ENCODE data around the gene ATP10A.
A peak's percentile ranks its signal among the peaks of the same experiment; 100 is the strongest.

Gene ATP10A

DNA sequence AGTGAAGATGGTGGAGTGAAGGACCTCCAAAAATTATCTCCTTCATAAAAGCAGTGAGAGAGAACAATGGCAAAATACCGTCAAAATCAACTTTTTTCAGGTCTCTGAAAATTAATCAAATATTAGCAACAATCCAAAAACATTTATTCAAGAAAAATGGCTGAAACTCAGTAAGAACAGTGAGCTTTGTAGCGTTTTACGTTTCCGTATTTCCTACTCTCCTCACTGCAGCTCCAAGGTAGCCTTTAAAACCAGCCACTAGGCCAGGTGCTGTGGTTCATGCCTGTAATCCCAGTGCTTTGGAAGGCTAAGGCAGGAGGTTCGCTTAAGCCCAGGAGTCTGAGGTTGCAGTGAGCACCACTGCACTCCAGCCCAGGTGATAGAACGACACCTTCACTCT, 38.5 kb downstream of the ATP10A start:
- no peak for DNase-seq

DNA sequence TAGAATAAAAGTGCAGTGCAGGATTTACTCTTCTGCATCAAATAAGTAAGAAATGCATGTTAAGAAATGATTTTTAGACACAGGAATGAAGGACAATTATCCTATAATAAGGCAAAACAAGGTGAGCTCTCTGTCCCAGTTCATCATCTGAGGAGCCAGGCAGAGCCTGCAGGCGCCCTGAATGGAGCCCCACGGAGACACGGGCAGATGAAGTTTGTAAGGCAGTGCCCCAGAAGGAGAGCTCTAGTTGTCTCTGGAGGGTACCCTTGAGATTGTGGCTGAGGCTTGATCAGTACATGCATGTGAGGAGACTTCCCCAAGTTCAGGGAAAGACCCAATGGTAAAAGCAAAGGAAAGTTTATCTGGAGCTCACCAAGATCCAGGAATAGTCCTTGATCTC, 50.3 kb downstream of the ATP10A start:
- DNase-seq: no peak

DNA sequence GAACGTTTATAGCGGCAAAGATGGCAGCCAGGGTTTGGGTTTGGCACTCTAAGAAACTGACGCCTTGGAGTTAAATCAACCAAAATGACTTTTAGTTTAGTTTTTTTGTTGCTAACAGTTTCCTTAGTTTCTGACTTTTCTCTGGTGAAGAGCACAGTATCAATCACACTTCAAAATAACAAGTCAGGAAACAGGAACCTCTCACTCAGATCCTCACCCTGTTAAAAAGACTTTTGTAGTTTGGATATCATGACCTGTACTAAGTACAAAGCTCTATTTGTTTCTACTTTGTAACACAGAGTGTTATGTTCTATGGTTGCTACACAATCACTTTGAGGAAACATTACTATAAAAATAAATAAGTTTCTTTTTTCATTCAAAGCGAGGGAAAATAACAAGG, 51.1 kb downstream of the ATP10A start:
- DNase-seq: no peak

DNA sequence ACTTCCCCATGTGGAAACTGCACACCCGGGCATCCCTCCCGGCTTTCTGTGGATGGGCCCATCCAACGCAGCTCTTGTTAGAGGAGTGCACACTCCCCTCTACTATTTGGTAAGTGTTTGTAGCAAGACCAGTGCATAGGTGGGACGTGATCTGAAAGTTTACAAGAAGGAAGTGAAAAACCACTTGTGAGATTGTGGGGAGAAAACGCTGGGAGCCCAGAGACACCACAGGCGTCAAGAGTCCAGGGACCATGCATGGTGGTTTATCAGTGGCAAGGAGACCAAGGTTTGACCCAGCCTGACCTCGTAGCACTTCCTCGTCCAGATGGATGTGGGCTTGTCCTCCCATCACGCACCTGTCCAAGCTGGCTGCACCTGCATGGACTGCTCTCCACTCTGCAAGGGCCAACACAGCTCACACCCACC, 51.6 kb downstream of the ATP10A start:
- DNase-seq: no peak

DNA sequence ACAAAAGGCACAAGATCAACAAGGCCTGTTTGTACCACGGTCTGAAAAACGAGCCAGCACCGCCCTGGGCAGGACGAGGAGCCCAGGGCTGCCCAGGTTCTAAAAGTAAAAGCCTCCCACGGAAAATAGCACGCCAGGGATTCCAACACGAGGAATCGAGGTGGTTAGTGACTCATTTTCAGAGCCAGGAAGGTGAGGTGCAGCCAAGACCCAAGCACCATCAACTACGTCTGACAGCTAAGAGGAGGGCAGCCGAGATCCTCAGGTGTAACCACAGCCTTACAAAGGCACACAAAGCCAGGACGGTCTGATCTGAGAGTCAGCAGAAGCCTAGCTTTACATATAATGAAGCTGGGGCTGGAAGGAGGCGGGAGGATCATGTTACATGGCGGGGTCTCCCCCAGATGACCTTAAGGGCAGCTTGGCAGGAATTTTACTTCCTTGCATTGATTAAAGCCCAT, 52.5 kb downstream of the ATP10A start:
- DNase-seq: no peak

DNA sequence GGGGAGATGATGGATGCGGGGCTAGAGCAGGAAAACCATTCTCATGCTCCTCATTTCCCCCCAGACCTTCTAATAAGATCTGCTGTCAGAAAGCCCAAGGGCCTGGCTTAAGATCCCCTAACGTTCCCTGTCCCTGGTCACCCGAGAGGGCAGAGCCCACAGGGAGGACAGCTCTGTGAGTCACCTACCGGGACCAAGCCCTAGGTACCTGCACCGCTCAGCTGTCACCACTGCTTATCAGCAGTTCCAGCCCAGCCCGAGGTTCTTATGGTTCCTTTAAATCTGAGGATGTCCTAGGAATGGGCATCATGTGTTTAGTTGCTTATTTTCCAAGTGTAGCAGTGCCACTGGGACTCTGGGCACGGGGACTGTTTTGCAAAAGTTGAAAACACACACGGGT, 53.0 kb downstream of the ATP10A start:
- DNase-seq: no peak

DNA sequence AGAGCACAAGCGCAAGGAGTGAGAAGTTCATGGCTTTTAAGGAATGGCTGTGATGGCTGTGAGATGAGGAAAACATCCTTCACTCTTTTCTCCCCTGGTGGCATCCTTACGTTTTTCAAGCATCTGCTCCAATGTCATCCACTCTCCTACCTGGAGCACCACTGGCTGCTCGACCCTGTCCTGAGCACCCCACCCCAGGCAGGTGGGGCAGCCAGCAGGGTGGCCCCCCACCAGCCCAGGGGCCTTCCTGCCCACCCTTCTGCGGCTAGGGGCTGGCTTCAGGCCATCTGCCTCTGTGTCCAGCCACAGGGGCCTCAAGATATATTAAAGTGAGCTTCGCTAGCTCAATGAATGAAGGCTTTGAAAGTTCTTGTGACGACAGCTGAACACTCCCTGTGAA, 56.1 kb downstream of the ATP10A start:
- DNase-seq: no peak

DNA sequence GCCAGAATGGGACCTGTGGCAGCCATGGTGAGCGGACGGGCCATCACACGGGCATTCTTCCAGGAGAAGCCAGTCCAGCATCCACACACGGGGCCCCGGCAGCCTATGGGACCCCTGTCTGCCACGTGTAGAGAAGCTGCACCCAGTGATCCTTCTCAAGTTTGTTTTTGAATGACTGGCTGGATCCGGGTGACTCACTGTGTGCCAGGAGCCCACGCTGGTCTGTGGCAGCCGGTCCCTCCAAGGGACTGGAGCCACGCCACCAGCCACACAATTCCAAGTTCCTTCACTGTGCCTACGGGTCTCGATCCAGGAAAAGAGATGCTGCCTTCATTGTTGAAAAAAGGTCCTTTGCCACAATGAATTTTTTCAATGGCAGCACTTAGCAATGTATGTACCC, 58.1 kb downstream of the ATP10A start:
- no peak for DNase-seq

DNA sequence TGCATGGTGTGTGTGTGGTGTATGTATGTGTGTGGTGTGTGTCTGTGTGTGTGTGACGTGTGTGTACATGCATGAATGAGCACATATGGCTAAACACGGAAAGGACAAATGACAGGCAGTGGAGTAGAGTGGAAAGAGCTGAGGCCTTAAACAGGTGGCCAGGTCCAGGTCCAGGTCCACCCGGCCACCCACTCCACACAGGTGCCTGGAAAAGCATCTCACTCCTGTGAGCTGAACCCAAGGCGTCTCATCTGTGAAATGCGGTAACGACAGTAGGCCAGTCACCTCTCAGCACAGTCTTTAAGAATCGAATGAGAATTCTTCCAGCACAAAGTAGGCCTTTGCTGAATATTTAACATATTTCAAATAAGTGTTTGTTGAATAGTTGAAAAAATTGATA, 58.7 kb downstream of the ATP10A start:
- no peak for DNase-seq

DNA sequence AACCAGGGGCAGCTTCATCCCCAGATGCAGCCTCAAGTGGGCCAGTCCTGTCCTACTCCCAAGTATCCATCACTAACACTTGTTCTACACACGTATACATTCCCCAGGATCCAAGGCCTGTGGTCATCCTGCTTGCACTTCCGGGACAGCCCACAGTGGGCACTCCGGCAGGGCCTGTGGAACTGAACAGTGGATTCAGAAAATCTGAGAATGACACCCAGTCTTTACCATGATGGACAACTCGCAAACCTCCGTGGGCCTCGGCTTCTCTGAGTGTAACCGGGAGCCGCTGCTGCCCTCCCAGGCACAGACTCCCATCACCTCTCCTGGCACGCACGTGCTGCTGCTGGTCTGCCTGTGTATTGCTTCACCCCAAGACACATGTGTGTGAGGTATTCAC, 59.6 kb downstream of the ATP10A start:
- no peak for DNase-seq

DNA sequence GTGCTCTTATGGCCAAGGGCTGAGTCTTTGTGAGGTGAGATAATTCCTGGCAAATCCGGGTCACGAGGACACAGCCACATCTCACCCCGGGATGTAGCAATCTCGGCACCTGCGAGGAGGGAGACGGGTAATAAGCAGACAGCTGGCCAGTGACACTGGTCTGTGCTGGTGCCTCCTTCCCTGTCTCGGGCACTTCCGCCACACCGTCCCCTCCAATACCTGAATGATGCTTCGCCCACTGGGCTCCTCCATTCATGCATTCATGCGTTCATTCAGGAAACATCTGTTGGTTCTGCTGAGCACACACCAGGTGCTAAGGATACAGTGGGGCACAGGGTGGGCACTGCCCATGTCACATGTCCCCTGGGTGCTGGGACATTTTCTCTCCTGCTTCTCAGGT, 60.1 kb downstream of the ATP10A start:
- DNase-seq: no peak

DNA sequence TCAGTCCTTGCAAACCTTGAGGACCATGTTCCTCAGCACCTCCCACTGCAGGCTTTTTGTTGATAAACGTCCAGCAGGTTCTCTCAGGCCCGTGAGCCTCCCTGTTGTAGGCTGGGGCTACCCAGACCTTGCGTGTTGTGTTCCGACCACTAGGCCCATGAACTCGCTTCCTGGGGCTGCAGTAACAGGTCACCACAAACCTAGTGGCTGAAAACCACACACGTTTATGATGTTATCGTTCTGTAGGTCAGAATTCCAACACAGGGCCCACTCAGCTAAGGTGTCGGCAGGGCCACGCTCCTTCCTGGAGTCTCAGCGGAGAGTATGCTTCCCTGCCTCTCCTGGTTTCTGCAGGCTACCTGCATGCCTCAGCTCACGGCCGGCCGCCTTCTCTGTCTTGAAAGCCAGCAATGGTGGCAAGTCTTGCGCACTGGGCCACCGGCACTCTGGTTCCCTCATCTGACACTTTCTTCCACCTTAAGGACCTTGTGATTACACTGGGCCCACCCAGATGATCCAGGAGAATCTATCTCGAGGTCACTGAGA, 60.8 kb downstream of the ATP10A start:
- no peak for DNase-seq

DNA sequence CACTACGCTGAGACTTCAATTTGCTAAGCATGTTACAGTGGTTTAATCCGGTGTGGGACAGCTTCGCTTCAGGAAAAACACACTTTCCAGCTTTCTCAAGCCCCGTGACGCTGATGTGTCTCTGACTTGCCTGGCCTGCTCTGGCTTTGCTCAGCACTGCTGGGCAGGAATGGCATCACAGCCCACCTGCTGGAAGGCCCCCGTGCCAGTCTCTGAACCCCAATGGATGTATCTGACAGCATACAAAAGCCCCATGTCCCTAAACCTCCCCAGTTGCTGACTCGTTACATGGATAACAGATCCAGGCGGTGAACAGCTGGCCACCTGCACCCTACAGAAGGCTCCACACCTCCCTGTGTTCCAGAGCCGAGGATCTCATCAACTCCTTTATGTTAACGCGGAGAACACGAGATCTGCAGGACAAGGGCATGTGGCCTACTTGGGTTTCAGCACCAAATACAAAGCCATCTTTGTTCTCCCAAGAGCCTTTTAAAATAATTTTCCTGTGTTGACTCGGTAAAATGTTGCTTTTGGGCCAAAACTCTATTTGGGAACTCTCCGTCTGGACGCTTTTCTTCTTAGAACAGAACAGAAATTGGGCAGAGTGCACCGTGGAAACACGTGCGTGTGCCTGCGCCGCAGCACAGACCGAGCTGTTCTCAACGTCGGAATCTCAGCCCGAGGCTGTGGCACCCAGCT, 61.4 kb downstream of the ATP10A start:
- no peak for DNase-seq

DNA sequence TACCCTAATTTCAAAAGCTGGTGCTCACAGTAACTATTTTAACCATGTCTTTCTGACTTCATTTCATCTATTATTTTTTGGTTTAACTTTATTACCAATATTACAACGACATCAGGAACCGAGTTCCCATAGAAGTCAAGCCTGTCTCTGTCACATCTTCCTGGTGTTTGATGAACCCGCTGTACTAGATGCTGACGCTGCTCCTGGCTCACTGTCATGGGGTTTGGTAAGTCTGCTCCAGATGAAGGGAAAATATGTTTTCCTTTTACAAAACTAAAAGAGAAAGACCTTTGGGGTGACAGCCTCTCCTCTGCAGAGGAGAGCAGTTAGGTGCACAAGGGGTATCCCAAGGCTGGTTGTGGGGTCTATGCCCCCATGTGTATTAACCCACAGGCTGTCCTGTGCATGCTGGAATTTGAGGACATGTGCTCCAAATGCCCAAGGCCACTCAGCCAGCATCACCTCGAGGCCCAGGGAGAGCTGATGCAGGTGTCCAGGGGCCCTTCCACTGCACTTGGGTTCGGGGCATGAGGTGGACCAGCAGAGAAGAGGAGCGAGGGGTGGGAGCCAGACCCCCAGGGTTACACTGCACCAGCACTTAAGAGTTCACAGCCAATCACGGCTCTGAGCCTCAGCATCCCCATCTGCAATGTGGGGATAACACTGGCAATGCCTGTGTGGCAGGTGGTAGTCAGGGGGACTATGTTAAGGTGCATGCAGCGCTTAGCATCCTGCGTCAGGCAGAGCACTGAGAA, 62.2 kb downstream of the ATP10A start:
- no peak for DNase-seq

DNA sequence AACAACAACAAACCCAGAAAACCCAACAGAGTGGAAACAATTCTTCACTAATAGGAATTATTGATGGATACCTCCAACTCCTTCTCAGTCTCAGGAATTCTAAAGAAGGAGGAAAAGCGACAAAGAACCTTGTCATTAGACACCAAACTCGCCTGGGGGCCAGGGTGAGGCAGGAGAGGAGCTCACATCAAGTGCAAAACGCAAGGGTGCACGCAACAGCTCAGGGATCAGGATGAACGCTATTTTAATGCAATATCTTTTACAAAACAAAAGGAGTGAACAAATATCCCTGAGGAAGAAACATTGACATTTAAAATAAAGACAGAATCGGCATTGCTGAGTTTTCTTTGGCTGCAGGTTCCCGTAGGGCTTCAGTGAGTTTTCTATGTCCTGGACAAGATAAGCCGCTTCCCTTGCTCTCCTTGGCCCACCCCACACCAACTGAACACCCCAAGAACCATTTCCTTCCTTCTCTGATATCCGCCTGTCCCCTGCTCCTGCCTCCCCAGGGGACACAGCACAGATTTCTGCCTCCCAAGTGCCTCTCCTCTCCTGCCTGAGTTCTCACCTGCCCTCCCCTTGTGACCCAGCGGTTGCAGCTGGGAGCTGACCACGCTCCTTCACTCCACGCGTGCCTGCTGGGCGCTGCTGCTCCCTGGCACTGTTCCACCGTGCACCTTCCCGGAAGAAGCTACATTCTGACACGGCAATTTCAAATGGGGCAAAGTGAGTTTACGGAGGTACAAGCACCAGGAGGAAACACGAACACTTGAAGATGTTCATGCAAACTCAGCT, 63.0 kb downstream of the ATP10A start:
- DNase-seq: no peak

DNA sequence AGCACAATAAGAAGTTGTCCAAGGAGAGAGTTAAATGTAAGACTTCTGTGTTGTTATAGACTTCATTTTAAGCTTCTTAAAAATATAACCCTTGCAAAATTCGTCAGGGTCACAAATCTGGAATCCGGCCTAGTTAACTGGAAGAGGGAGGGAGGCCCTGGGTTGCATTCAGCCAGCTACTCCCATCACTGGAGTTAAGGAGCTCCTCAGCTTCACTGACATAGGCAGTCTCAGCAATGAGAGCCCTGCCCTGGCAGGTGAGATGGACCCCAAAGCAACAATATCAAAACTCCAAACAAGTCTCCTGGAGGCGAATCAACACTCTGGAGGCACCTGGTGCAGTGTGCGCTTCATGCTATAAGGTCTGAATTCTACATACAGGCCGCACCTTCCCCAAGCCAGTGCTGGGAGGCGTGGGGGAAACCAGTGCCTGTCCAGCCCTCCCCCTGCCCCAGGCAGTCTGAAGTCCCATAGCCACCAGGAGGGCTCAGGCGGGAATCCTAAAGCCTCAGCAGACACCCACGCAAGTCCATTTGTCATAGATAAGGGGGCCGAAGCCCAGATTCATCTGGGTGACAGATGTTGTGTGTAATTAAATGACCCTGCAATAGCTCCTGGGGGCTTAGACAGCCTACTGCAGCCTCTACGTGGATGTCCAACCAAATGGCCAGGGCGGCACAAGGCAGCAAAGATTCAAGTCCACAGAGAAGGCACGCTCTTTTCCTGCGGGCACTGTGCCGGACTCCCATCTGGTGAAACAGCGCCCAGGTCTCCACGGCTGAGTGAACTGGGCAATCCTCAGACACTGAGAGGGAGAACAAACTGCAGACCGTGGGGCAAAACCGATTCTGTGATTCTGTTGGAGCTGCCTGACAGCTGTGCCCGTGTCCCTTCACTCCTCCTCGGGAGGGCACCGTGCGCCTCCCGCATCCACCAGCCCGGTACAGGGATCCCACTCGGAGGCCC, 64.9 kb downstream of the ATP10A start:
- DNase-seq: no peak

DNA sequence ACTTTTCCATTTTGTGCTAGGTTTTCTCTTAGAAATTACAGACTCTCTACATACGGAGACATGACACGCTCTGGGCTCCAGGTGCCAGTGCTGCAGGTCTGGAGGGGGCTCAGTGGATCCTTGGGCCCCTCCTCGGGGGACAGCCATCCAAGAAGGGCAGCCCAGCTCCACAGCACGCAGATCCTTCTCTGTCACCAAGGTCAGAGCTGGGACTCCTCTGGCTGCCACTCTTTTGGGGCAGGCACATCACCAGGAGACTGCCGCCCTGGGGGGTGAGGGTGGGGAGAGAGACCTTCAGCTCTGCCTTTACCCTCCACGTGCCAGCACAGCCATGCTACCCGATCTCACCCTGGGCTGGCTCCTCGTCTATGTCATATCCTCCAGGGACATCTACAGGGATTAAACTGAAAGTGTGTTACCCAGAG, 65.6 kb downstream of the ATP10A start:
- DNase-seq: no peak

DNA sequence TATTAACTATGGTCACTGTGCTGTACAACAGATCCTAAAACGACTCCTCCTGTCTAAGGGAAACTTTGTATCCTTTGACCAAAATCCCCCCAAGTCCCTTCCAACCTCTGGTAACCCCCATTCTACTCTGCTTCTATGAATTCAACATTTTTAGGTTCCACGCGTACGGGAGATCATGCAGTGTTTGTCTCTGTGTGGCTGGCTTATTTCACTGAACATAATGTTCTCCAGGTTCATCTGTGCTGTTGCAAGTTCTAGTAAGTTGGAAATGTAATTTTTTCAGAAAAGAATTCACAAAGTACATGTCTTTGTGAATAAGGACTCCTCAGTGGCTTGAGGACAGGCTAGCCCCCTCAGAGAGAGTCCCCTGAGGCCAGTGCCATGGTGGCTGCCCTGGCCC, 66.1 kb downstream of the ATP10A start:
- DNase-seq: no peak

DNA sequence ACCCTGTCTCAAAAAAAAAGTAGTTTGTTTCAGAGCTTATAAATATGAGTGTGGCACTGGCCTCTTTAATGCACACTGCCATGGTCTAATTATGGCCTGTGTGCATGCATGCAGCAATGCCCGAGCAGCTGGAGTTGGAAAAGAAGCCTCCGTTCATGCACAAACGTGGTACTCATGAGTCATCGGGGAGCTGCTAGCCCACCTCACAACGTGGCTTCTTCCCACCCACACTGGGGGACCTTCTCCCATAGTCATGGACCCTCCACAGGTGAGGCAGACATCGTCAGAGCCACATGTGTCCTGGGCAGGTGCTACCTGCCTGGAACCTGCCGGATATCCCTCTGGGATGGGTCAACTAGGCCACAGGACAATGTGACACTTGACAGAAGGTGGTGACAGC, 66.7 kb downstream of the ATP10A start:
- no peak for DNase-seq

DNA sequence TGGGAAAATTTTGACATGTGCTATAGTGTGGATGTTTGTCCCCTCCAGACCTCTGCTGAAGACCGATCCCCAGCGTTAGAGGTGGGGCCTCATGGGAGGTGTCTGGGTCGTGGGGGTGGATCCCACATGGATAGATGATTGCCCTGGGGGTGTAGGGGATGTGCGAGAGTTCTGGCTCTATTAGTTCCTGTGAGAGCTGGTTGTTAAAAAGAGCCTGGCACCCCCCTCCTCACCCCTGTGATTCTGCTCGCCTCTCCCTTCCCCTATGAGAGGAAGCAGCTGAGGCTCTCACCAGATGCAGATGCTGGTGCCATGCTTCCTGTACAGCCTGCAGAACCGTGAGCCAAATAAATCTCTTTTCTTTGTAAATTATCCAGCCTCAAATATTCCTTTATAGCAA, 67.4 kb downstream of the ATP10A start:
- no peak for DNase-seq

DNA sequence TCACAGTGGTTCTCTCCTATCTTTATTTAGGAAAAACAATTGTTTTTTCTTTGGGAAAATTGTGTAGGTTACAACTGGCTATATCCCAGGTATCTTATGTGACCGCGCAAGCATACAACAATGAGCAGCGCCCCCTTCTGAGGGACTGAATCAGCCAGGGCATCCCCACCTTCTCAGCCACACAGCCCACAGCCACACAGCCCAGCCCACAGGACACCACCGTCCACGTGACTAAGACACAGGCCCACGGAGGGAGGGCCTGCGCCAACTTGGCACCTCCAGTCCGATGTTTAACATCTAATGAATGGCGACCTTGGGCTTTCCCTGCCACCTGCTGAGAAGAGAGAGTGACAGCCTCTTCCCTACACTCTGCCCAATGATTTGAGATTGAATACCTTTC, 68.1 kb downstream of the ATP10A start:
- no peak for DNase-seq

DNA sequence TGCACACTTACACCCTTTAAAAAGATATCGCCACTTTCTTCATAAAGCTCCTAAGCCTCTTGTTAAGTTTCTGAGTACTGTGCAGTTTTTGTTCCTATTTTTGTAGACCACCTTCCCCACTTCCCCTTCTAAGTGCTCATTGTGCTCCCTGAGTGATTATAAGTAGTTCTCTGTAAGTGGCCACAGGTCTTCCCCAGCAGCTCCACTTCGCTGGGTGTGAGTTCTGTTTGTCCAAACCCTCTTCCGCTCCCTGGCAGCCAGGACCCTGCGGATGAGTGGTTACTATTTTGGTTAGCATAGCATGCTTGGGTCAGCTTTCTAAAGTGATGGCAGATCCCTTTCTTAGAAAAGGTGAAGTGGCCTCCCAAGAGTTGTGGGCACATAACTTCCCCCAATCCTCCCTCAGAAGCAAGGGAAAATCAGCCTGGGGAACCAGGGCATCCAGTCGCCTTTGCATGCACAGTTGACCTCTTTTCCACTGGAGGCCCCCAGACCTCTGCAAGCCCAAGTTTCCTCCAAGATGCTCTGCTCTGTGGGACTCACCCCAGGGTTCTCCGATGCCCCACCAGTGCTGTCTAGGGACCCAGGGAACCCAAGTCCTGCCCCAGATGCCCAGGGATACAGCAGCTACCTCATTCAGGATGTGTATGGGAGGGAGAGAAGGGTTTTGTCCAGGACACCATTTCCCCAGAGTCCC, 69.6 kb downstream of the ATP10A start:
- peak; percentile 48 to 74 (median 66) for DNase-seq

Measured in suppressor macrophage treated with lipopolysaccharide for 1 hour (primary cell).